Measurements from ENCODE around the gene PTPN20.
"Not testable (repeated sequence)": the region's sequence is repeated elsewhere in the genome, so short reads cannot be mapped to it uniquely, and the experiment has no call there.

Gene PTPN20

DNA sequence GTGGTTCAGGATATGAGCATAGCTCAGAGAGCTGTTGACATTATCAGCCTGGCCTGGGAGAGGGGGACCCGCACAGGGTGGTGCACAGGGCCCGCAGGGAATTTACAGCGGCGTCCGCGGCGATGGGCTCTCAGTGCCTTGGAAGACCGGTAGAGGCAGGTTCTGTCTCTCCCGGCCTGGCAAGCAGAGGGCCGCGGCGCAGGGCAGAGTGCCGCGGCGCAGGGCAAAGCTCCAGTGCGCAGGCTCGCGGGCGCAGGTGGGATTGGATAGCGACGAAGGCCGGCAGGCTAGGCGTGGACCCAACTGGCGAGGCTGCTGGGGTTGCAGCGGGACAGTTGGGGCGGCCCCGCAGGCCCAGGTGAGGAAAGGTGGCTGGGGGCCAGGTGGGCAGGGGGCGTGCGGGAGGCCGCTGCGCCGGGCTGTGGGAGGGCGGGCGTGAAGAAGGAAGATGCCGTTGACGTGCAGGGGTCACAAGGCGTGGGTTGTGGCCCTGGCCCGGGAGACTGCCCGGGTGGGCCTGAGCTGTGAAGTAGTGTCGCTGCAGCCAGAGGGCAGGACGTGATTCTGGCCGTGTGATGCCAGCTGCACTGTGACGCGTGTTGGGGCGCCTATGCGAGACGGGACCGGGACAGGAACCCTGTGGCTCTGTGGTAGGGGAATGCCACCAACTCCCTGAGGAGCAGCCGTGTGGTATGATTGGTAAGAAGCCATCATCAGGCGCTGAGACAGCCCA, at the start of gene PTPN20:
Gene PTPN20 (plus strand): TSS at position 285 of the 733 bp plus-strand sequence. CDS start 21,072 bp downstream, outside the sequence.
- DNase-seq (ENCODE audit: extremely low read depth, low read depth): not testable (repeated sequence)

GRCh38 chr10:46869716-46870115, 41.5 kb upstream of the PTPN20 start:
- DNase-seq (ENCODE audit: extremely low read depth, low read depth): not testable (repeated sequence)

DNA sequence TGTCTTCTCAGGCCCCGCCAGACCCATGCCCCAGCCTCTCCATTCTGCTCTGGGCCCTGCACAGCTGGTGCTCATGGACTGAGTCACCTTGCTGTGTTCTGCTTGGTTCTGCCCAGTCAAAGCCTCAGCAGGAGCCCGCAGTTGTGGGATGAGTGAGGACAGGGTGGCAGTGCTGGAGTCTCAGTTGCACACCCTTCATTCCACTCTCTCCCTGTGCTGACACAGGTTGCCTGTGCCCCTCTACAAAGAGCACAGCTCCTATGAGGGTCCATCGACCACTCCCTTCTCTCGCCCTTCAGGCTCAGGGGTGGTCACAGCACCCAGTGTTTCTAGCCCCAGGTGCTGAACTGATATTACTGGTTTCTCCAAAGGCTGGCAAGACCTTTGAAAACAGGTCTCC, 39.6 kb upstream of the PTPN20 start:
- not testable (repeated sequence) for DNase-seq (ENCODE audit: extremely low read depth, low read depth)

DNA sequence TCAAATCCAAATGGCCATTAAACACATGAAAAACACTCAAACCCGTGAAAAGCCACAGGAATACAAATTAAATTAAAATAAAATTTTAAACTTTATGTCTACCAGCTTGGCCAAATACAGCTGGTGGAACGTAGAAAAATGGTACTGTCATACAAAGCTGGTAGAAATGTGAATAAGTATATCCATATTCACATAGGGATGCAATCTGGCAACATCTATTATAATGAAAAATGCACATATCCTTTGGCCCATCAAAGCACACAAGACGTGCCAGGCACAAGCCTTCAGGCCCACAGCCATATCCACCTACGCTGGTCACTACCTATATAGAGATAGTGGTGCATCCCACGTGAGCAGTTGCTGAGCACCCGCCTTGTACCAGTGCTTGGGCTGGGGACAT, 35.9 kb upstream of the PTPN20 start:
- not testable (repeated sequence) for DNase-seq (ENCODE audit: extremely low read depth, low read depth)

- DNase-seq (ENCODE audit: extremely low read depth, low read depth): not testable (repeated sequence)
Observed at GRCh38 chr10:46876773-46877172, 34.5 kb upstream of the PTPN20 start.

DNA sequence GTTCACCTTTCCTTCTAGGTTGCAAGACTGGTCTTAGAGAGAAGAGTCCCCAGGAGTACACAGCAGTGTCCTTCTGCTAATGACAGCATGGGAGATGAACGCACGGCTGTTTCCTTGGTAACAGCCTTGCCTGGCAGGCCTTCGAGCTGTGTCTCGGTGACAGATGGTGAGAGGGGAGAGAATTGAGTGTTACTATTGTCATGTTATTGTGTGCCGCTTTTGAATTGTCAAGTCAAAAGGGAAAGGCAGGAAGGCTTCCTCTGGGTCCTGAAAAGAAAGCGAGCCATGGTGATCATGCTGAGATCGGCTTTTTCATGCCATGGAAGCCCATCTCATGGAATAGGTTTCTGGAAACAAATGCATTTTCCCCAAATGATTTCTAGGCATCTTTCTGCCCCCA, 32.5 kb upstream of the PTPN20 start:
- not testable (repeated sequence) for DNase-seq (ENCODE audit: extremely low read depth, low read depth)

DNA sequence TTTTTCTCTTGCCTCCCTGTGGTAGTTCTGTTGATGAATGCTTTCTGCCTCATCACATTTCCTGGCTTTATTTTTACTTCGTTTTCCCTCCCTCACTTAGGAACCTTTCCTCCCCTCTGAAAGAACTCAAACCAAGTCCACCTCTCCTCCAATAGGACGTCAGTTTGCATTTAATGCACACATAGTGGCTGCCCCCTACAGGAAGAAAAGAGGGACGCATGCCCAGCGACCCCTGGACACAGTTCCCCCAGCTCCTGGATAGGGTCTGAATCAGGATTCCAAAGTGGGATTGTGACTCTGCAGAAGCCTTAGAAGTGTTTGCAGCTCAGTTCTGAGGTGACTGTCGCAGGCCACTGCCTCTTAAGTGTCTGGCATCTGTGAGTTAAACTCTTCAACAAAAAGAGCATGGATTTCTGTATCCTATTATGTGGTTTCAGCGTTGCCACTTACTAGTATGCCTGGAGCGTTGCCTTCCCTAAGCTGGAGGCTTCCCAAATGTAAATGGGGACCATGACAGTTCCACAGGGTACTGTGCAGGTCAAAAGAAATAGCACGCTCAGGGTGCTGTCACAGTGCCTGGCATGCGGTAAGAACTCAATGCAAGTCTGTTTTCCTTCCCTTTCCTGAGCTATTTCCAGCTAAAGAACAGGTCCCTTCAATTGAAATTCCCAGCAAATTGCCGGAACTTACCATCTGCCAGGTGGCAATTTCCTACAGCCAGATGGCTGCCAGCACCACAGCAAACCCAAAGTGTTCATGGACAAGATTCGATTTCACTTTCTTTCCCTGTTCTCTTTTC, 20.2 kb upstream of the PTPN20 start:
- DNase-seq (ENCODE audit: extremely low read depth, low read depth): not testable (repeated sequence)

DNA sequence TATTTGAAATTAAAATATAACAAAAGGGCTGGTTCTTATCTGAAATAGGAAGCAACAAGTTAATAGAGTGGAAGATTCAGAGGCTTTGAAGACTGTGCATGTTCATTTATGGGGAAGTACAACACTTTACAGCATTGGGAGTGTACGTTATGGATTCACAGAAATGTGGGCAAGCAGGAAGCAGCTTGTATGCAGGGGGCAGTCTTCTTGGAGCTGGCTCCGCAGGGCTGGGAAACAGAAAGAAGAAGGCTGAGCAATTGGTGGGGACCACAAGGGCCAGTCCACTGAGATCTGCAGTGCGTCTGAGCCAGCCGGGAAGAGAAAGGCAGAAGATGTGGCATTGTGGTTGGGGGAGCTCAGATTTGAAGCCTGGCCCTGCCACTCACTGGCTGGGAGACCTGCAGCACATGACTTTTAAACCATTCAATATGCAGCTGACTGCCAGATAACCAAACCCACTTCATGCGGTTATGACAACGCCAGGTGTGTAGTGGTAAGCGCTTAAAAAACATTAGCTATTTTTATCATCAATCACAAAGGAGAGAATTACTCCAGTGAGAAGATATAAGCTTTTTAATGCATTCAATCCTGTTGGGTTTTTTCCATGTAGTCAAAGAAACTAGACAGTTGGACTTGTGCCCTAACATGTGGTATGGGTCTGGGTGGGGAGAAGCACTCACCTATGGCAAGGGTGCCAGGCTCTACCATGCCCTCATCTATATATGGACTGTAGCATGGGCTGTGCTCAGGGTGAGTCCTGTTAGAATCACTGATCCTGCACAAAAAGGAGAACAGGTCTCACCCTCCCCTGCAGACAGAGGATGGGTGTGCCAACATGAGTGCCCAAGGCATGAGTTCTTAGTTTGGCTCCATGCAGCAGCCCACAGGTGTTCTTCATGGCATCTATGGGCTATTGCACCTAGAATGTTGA, 14.2 kb upstream of the PTPN20 start:
- DNase-seq (ENCODE audit: extremely low read depth, low read depth): not testable (repeated sequence)

DNA sequence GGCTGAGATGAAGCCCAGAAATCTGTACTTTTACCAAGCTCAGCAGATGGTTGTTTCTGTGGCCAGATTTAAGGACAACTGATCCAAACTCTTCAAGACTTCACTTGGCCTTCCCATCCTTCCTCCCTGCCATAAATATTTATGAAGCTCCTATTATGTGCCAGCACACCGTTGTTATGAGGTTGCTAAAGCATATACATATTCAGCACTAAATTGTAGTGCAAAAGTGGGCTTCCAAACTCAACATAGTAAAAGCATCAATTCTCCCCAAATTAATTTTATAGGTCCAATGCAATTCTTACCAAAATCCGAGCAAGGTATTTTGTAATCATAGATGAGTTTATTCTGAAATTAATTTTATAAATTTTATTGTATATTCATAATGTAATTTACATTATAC, 10.0 kb upstream of the PTPN20 start:
- not testable (repeated sequence) for DNase-seq (ENCODE audit: extremely low read depth, low read depth)

GRCh38 chr10:46903874-46904273, 7.4 kb upstream of the PTPN20 start:
- not testable (repeated sequence) for DNase-seq (ENCODE audit: extremely low read depth, low read depth)

DNA sequence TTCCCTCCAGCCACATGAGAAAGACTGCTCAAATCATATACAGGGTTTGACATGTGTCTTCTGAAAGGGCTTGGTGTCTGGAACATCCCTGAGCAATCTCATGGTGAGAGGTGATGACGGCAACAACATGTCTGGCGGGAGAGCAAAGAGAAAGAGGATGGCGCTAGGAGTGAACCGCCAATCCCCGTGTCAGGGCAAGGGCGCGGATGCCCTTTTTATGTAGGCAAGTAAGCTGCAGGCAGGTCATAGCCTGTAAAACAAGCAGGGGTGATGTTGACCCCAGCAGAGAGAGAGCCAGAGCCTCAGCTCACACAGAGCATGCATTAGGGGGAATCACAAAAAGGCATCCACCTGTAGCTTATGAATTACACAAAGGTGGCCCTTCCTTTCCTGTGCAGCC, 4.9 kb upstream of the PTPN20 start:
- not testable (repeated sequence) for DNase-seq (ENCODE audit: extremely low read depth, low read depth)

- not testable (repeated sequence) for DNase-seq (ENCODE audit: extremely low read depth, low read depth)
Observed at GRCh38 chr10:46907185-46908117, 3.8 kb upstream of the PTPN20 start.

GRCh38 chr10:46922498-46922897, 11.3 kb downstream of the PTPN20 start:
- DNase-seq (ENCODE audit: extremely low read depth, low read depth): not testable (repeated sequence)

GRCh38 chr10:46925156-46925555, 13.9 kb downstream of the PTPN20 start:
- not testable (repeated sequence) for DNase-seq (ENCODE audit: extremely low read depth, low read depth)

DNA sequence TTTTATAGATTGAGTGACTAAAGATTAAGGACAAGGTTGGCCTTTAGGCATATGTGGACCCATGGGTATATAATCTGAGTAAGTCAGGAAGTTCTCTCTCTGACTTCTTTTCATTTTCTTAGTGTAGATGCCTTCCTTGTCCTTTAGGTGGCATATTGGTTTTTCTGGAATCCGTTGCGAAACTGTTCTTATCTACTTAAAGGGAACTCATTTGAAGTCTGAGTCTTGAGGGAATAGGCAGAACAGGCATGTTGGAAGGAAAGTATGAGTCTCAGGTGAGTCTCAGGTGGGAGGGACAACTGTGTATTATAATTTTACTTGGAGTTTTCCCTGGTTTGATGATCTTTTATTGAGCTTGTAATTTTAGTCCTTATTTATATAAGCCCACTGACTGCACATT, 14.6 kb downstream of the PTPN20 start:
- not testable (repeated sequence) for DNase-seq (ENCODE audit: extremely low read depth, low read depth)

DNA sequence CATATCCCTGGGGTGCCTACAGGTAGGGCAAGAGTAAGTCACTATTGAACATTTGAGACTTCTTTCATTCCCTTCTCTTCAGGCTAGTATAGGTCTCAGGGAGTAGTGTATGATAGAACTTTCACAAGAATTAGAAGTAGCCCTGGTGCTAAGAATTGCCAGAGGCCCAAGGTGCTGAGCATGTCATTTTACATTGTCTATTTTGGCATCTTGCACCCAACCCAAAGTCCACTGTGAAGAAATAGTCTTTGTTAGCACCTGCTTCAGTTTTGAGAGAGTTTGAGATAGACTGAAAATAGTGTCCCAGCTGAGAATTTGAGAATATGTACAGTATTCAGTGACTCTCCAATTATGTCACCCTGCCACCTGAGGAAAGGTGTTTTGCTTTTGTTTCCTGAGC, 17.6 kb downstream of the PTPN20 start:
- DNase-seq (ENCODE audit: extremely low read depth, low read depth): not testable (repeated sequence)

DNA sequence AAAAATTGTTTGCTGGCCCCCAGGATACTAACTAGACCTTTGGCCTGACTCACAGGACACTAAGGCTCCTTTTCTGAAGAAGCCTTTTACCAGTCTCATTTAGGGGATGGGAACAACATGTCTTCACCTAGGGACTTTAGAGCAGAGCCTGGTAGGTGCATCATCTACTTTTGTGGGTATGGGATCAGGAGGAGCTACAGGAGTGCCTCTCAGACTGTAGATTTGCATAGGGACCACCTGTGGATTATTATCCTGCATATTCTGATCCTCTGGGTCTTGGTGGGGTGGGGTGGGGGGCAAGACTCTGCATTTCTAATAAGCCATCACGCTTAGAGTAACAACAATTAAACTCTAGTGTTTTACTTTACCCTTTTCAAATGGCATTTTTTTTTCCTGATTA, 21.2 kb downstream of the PTPN20 start:
- not testable (repeated sequence) for DNase-seq (ENCODE audit: extremely low read depth, low read depth)

DNA sequence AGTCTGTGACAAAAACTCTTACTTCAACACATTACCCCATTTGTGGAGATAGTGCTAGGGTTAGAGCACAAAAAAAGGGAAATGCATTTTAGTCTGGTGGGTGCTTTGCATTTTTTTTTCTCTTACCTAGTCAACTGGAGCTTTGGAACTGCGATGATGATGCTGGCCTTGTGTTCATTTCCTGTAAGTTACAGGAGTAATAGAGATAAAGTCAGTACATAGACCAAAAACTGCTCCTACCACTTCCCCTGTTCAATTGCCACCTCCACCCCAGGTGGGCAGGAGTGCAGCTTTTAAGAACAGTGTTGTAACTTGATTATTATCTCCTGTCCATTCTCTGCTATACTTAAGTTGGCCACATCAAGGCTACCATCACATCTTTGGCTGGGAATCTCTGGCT, 29.9 kb downstream of the PTPN20 start:
- not testable (repeated sequence) for DNase-seq (ENCODE audit: extremely low read depth, low read depth)

DNA sequence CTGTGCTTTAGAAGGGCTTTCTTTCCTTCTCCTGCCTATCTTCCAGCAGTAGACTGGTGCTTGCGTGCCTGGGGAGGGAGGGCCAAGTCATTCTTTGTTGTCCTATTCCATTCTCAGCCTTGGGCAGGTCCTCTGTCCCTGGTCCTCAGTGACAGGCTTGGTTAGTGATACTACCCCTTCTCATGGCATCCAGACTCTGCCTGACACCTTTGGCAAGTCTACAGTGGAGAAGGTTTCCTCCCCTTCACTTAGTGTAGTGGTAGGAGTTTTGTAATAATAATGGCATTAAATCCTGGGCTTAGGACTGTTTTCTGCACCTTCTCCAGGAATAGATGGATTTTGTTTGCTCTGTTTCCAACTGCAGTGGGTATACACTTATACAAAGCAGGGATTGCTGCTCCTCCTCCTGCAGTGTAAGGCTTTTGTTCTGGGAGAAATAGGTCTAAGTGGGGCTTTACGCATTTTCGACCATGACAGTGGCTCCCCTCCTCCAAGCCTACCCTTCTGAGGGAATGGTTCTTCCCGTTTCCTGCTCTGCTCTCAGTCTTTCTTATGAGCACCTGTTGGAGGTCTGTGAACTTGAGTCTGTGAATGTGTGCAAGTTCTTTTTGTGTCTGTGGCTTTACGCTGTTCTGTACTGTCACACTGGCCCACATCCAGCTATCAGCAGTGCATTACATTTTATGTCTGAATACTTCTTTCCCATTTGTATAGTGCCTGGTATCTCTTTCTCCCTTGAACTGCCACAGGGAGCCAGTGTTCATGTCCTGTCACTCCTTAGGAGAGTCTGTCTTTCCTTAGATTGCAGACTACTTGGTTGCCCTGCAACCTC, 37.7 kb downstream of the PTPN20 start:
- not testable (repeated sequence) for DNase-seq (ENCODE audit: extremely low read depth, low read depth)

Measured in AG09319 (cell line).